ENCODE data around the gene CEP104.

CEP104 gene

GRCh38 chr1:3885611-3886010 is 28.6 kb upstream of the CEP104 start:
- no peak overlapping the region for H3K27ac ChIP-seq
- no peak for TF ChIP-seq CTCF (conservative IDR thresholded peaks at IDR 0.05)
- no peak for TF ChIP-seq ZFX (IDR thresholded peaks at IDR 0.05)

GRCh38 chr1:3884966-3885365 is 28.0 kb upstream of the CEP104 start:
- no peak for TF ChIP-seq CTCF (conservative IDR thresholded peaks at IDR 0.05)
- TF ChIP-seq ZFX (IDR thresholded peaks at IDR 0.05) = no peak
- no peak overlapping the region for H3K27ac ChIP-seq

GRCh38 chr1:3883194-3883925 is 26.3 kb upstream of the CEP104 start:
- TF ChIP-seq ZFX (IDR thresholded peaks at IDR 0.05) = no peak
- TF ChIP-seq CTCF (conservative IDR thresholded peaks at IDR 0.05) = no peak
- no peak overlapping the region for H3K27ac ChIP-seq

GRCh38 chr1:3881193-3881480 is 24.1 kb upstream of the CEP104 start:
- no peak for TF ChIP-seq ZFX (IDR thresholded peaks at IDR 0.05)
- no peak for TF ChIP-seq CTCF (conservative IDR thresholded peaks at IDR 0.05)

GRCh38 chr1:3880429-3881192 is 23.6 kb upstream of the CEP104 start:
- H3K27ac ChIP-seq = no peak overlapping the region
- TF ChIP-seq CTCF (conservative IDR thresholded peaks at IDR 0.05) (no peak), ZFX (IDR thresholded peaks at IDR 0.05) (no peak)

More at GRCh38 chr1:3881193-3881480, 24.1 kb upstream of the CEP104 start:
- no peak overlapping the region for H3K27ac ChIP-seq

- H3K27ac ChIP-seq = no peak overlapping the region
- TF ChIP-seq ZFX (IDR thresholded peaks at IDR 0.05) (no peak), CTCF (conservative IDR thresholded peaks at IDR 0.05) (no peak)
Measured at GRCh38 chr1:3879787-3880428, 22.9 kb upstream of the CEP104 start.

GRCh38 chr1:3879099-3879498 is 22.1 kb upstream of the CEP104 start:
- no peak for TF ChIP-seq CTCF (conservative IDR thresholded peaks at IDR 0.05)
- no peak for TF ChIP-seq ZFX (IDR thresholded peaks at IDR 0.05)
- H3K27ac ChIP-seq = no peak overlapping the region

Data from C4-2B (cell line).